ENCODE data around the gene KRTAP1-3.
"Not testable (repeated sequence)": the region's sequence is repeated elsewhere in the genome, so short reads cannot be mapped to it uniquely, and the experiment has no call there.

KRTAP1-3 gene

DNA sequence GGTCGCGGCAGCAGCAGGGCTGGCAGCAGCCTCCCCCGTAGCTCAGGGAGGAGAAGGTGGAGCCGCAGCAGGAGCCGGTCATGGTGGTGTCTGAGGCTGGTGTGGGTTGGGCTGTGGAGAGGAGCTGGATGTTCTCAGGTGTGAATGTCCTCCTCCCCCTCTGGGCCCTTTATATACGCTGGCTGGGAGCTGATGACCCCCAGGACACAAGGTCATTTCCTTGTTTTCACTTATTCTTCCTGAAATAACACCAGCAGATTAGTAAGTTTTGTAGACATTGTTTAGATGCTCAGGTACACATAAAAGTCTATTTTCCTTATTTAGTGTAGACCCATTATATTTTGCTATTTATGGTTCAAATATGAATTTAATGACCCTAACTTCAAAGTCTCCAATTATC is 20.5 kb upstream of the KRTAP1-3 start, which contains the start of gene KRTAP2-2:
TSS of gene KRTAP2-2 (minus strand) at position 101 of the 400 bp plus-strand sequence. CDS start at position 82, 19 bp downstream.
- H3K9me3 ChIP-seq (ENCODE audit: control insufficient read depth, low read length); H3K27me3 ChIP-seq (replicated peaks; ENCODE audit: control insufficient read depth, insufficient read depth, low read length, poor library complexity, severe bottlenecking); H3K36me3 ChIP-seq (ENCODE audit: control insufficient read depth, insufficient read depth, low read length); H3K27ac ChIP-seq (ENCODE audit: insufficient read depth, low read length, poor library complexity, severe bottlenecking); H3K4me1 ChIP-seq (ENCODE audit: control insufficient read depth, insufficient read depth, low read length, poor library complexity, severe bottlenecking); DNase-seq; H3K4me3 ChIP-seq (ENCODE audit: insufficient read depth, low read depth, low read length, poor library complexity, severe bottlenecking): not testable (repeated sequence)

DNA sequence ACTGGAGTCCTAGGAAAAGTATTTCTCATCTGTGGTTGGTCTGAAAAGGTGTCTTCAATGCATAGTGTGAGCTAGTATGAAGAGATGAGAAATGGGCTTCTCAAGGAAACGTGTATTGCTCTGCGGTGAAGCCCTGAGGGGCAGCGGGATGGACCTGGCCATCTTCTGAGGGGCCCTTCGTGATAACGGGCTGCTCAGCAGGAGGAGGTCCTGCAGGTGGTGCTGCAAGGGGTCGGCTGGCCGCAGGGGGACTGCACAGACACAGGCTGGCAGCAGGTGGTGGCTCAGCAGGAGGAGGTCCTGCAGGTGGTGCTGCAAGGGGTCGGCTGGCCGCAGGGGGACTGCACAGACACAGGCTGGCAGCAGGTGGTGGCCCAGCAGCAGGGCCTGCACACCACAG is 19.9 kb upstream of the KRTAP1-3 start:
- not testable (repeated sequence) for DNase-seq; H3K36me3 ChIP-seq (ENCODE audit: control insufficient read depth, insufficient read depth, low read length); H3K4me3 ChIP-seq (ENCODE audit: insufficient read depth, low read depth, low read length, poor library complexity, severe bottlenecking); H3K4me1 ChIP-seq (ENCODE audit: control insufficient read depth, insufficient read depth, low read length, poor library complexity, severe bottlenecking); H3K9me3 ChIP-seq (ENCODE audit: control insufficient read depth, low read length); H3K27ac ChIP-seq (ENCODE audit: insufficient read depth, low read length, poor library complexity, severe bottlenecking); H3K27me3 ChIP-seq (replicated peaks; ENCODE audit: control insufficient read depth, insufficient read depth, low read length, poor library complexity, severe bottlenecking)

DNA sequence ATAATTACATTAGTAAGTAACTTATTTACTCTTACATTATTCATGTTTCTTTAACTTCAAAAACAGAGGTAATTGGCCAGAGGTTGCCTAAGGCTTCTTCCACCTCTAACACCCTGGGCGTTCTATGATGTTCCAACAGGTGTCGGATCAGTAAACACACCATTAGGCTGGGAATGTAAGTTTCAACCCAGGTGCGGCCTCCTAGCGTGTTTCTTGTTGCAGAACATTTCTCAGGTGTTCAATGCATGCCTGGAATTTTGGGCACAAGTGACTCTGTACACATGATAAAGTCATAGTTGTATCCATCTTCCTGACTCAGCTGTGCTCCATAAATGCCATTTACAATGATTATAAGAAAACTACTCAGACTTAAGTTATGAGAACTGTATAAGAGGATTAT is 19.4 kb upstream of the KRTAP1-3 start:
- no peak overlapping the region for H3K4me3 ChIP-seq (ENCODE audit: insufficient read depth, low read depth, low read length, poor library complexity, severe bottlenecking)
- H3K27ac ChIP-seq (ENCODE audit: insufficient read depth, low read length, poor library complexity, severe bottlenecking), result no peak overlapping the region
- no peaks in the 10 kb centered on the region for H3K4me1 ChIP-seq (ENCODE audit: control insufficient read depth, insufficient read depth, low read length, poor library complexity, severe bottlenecking)
- no peak for DNase-seq
- no peaks in the 10 kb centered on the region for H3K9me3 ChIP-seq (ENCODE audit: control insufficient read depth, low read length)
- no peaks in the 10 kb centered on the region for H3K27me3 ChIP-seq (replicated peaks; ENCODE audit: control insufficient read depth, insufficient read depth, low read length, poor library complexity, severe bottlenecking)
- no peaks in the 10 kb centered on the region for H3K36me3 ChIP-seq (ENCODE audit: control insufficient read depth, insufficient read depth, low read length)

DNA sequence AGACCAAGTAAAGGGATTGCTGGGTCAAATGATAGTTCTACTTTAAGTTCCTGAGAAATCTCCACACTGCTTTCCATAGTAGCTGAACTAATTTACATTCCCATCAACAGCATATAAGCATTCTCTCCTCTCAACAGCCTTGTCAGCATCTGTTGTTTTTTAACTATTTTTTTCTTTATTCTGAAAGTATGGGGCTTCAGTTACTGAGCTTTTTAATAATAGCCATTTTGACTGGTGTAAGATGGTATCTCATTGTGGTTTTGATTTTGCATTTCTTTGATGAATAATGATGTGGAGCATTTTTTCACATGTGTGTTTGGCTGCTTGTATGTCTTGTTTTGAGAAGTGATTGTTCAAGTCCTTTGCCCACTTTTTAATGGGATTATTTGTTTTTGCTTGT is 17.9 kb upstream of the KRTAP1-3 start:
- no peaks in the 10 kb centered on the region for H3K36me3 ChIP-seq (ENCODE audit: control insufficient read depth, insufficient read depth, low read length)
- no peak for DNase-seq
- no peaks in the 10 kb centered on the region for H3K9me3 ChIP-seq (ENCODE audit: control insufficient read depth, low read length)
- H3K4me1 ChIP-seq (ENCODE audit: control insufficient read depth, insufficient read depth, low read length, poor library complexity, severe bottlenecking), result no peaks in the 10 kb centered on the region
- H3K27me3 ChIP-seq (replicated peaks; ENCODE audit: control insufficient read depth, insufficient read depth, low read length, poor library complexity, severe bottlenecking), result no peaks in the 10 kb centered on the region
- no peak overlapping the region for H3K4me3 ChIP-seq (ENCODE audit: insufficient read depth, low read depth, low read length, poor library complexity, severe bottlenecking)
- no peak overlapping the region for H3K27ac ChIP-seq (ENCODE audit: insufficient read depth, low read length, poor library complexity, severe bottlenecking)

DNA sequence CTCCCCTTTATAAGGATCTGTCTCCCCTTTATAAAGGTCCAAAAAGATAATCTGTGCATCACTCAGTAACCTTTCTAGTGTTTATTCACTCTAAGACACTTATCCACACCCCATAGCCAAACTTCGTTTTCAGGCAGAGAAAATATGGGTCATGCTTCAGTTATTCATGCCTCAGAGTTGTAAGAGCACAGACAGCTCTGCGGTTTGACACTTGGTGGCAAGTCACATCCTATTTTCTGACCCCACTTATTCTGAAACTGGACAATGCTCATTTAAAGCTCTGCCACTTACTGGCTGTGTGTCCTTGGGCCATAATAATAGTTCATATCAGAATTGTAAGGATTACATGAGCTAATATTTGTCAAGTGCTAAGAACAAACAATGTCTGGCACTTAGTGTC is 14.4 kb upstream of the KRTAP1-3 start:
- Histone ChIP-seq H3K36me3 (ENCODE audit: control insufficient read depth, insufficient read depth, low read length) (no peaks in the 10 kb centered on the region), H3K4me3 (ENCODE audit: insufficient read depth, low read depth, low read length, poor library complexity, severe bottlenecking) (no peak overlapping the region), H3K9me3 (ENCODE audit: control insufficient read depth, low read length) (no peaks in the 10 kb centered on the region), H3K4me1 (ENCODE audit: control insufficient read depth, insufficient read depth, low read length, poor library complexity, severe bottlenecking) (no peaks in the 10 kb centered on the region), H3K27ac (ENCODE audit: insufficient read depth, low read length, poor library complexity, severe bottlenecking) (no peak overlapping the region), H3K27me3 (replicated peaks; ENCODE audit: control insufficient read depth, insufficient read depth, low read length, poor library complexity, severe bottlenecking) (no peaks in the 10 kb centered on the region)
- no peak for DNase-seq

DNA sequence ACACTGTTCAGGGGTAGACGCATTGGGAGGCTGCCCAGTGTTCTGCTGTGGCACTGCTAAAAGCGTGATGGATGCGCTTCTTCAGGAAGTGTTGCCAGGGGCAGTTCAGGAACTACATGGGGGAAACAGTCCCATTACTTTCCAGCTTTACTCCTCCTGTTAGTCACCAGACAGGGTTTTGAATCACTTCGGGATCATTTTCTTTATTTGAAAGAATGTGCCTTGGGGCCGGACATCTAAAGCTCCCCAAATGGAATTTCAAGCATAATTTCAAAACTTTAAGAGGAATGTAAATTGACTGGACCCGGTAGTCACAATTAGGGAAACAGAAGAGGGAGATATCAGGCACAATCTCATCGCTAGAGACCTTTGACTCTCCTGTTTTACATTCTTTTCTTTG is 13.8 kb upstream of the KRTAP1-3 start:
- H3K27me3 ChIP-seq (replicated peaks; ENCODE audit: control insufficient read depth, insufficient read depth, low read length, poor library complexity, severe bottlenecking), result no peaks in the 10 kb centered on the region
- no peak overlapping the region for H3K4me3 ChIP-seq (ENCODE audit: insufficient read depth, low read depth, low read length, poor library complexity, severe bottlenecking)
- H3K4me1 ChIP-seq (ENCODE audit: control insufficient read depth, insufficient read depth, low read length, poor library complexity, severe bottlenecking), result no peaks in the 10 kb centered on the region
- no peak for DNase-seq
- H3K9me3 ChIP-seq (ENCODE audit: control insufficient read depth, low read length), result no peaks in the 10 kb centered on the region
- H3K36me3 ChIP-seq (ENCODE audit: control insufficient read depth, insufficient read depth, low read length), result no peaks in the 10 kb centered on the region
- H3K27ac ChIP-seq (ENCODE audit: insufficient read depth, low read length, poor library complexity, severe bottlenecking), result no peak overlapping the region

DNA sequence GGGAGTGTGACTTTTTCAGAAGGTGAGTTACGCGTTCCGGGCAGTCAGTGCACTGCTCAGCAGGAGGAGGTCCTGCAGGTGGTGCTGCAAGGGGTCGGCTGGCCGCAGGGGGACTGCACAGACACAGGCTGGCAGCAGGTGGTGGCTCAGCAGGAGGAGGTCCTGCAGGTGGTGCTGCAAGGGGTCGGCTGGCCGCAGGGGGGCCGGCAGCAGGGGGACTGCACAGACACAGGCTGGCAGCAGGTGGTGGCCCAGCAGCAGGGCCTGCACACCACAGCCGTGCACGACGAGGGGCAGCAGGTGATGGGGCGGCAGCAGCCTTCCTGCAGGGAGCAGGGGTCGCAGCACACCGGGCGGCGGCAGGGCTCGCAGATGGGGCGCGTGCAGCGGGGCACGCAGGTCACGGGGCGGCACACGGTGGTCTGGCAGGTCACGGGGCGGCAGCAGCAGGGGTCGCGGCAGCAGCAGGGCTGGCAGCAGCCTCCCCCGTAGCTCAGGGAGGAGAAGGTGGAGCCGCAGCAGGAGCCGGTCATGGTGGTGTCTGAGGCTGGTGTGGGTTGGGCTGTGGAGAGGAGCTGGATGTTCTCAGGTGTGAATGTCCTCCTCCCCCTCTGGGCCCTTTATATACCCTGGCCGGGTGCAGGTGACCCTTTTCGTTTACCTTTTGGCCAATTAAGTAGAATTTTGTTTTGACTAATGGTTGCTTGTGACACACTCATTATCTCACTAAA is 12.2 kb upstream of the KRTAP1-3 start, which contains the start of gene KRTAP2-1:
TSS of gene KRTAP2-1 (minus strand) at position 582 of the 731 bp plus-strand sequence. CDS start at position 533, 49 bp downstream.
- not testable (repeated sequence) for H3K36me3 ChIP-seq (ENCODE audit: control insufficient read depth, insufficient read depth, low read length); H3K4me3 ChIP-seq (ENCODE audit: insufficient read depth, low read depth, low read length, poor library complexity, severe bottlenecking); H3K4me1 ChIP-seq (ENCODE audit: control insufficient read depth, insufficient read depth, low read length, poor library complexity, severe bottlenecking); H3K9me3 ChIP-seq (ENCODE audit: control insufficient read depth, low read length); H3K27ac ChIP-seq (ENCODE audit: insufficient read depth, low read length, poor library complexity, severe bottlenecking); DNase-seq; H3K27me3 ChIP-seq (replicated peaks; ENCODE audit: control insufficient read depth, insufficient read depth, low read length, poor library complexity, severe bottlenecking)

DNA sequence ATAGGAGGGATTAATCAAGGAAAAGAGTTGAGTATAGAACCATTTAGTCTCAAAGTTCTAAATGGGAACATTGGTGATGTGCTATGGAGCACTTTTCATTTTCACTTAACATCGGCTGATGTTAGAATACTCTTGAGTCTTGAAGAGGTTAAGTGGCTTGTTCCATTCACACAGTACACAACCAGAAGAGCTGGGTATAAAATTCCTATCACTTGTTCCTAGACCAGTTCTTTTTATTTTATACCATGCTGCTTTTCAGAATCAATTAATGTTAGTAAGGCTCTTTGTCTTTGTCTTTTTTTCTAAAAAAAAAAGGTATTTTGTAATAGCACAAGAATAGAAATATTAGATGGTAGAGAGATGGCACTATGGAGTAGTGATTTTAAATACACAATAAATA is 8.3 kb upstream of the KRTAP1-3 start:
- no peaks in the 10 kb centered on the region for H3K9me3 ChIP-seq (ENCODE audit: control insufficient read depth, low read length)
- no peaks in the 10 kb centered on the region for H3K4me1 ChIP-seq (ENCODE audit: control insufficient read depth, insufficient read depth, low read length, poor library complexity, severe bottlenecking)
- no peak overlapping the region for H3K27ac ChIP-seq (ENCODE audit: insufficient read depth, low read length, poor library complexity, severe bottlenecking)
- no peaks in the 10 kb centered on the region for H3K36me3 ChIP-seq (ENCODE audit: control insufficient read depth, insufficient read depth, low read length)
- DNase-seq, result no peak
- no peaks in the 10 kb centered on the region for H3K27me3 ChIP-seq (replicated peaks; ENCODE audit: control insufficient read depth, insufficient read depth, low read length, poor library complexity, severe bottlenecking)
- H3K4me3 ChIP-seq (ENCODE audit: insufficient read depth, low read depth, low read length, poor library complexity, severe bottlenecking), result no peak overlapping the region

DNA sequence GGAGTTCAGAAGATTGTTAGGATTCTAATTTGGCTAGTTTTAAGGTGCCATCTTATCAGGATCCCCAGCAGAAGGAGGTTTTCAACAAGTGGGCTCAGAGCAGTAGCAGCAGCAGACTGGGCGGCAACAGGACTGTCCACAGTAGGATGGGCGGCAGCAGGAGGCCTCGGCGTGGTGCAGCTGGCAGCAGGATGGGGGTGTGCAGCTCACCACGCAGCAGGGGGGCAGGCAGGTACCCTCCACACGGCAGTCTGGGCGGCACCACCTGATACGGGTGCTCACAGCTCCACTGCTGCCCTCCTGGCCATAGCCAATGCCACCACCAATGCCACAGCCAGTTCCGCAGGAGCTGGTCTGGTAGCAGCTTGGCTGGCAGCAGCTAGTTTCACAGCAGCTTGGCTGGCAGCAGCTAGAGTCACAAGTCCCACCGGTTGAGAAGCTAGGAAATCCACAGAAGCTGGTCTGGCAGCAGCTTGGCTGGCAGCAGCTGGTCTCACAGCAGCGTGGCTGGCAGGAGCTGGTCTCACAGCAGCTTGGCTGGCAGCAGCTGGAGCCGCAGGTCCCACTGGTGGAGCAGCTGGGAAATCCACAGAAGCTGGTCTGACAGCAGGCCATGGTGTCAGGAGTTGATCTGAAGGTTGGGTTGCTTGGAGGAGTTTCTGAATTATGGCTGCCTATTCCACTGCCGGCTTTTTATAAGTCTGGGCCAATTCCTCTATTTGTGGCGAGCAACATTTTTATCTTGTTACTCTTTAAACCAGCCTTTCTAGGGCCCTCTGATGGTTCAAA is 6.3 kb upstream of the KRTAP1-3 start, which contains the start of gene KRTAP1-1:
TSS of gene KRTAP1-1 (minus strand) at position 668 of the 789 bp plus-strand sequence. CDS start at position 615, 53 bp downstream.
- H3K36me3 ChIP-seq (ENCODE audit: control insufficient read depth, insufficient read depth, low read length); H3K27ac ChIP-seq (ENCODE audit: insufficient read depth, low read length, poor library complexity, severe bottlenecking); H3K4me3 ChIP-seq (ENCODE audit: insufficient read depth, low read depth, low read length, poor library complexity, severe bottlenecking); H3K27me3 ChIP-seq (replicated peaks; ENCODE audit: control insufficient read depth, insufficient read depth, low read length, poor library complexity, severe bottlenecking); H3K9me3 ChIP-seq (ENCODE audit: control insufficient read depth, low read length); H3K4me1 ChIP-seq (ENCODE audit: control insufficient read depth, insufficient read depth, low read length, poor library complexity, severe bottlenecking); DNase-seq: not testable (repeated sequence)

DNA sequence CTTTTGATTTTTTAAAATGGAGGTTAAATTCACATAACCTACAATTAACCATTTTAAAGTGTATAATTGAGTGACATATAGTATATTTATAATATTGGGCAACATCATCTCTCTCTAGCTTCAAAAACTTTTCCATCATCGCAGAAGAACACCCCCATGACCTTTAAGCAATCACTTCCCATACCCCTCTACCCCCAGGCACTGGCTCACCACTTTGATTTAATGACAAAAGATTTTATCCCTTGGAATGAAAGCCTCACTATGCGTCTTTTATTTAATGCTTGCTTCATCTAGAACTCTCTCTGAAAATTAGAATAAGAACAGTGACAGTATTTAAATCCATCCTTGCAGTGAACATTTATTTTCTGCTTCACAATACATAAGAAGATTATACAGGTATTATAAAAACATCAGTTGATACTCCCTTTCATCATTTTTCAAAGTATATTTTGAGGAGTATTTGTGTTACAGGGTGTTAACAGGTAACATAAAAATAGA is 3.2 kb upstream of the KRTAP1-3 start:
- no peaks in the 10 kb centered on the region for H3K9me3 ChIP-seq (ENCODE audit: control insufficient read depth, low read length)
- no peak overlapping the region for H3K27ac ChIP-seq (ENCODE audit: insufficient read depth, low read length, poor library complexity, severe bottlenecking)
- H3K27me3 ChIP-seq (replicated peaks; ENCODE audit: control insufficient read depth, insufficient read depth, low read length, poor library complexity, severe bottlenecking), result no peaks in the 10 kb centered on the region
- no peaks in the 10 kb centered on the region for H3K4me1 ChIP-seq (ENCODE audit: control insufficient read depth, insufficient read depth, low read length, poor library complexity, severe bottlenecking)
- H3K36me3 ChIP-seq (ENCODE audit: control insufficient read depth, insufficient read depth, low read length), result no peaks in the 10 kb centered on the region
- H3K4me3 ChIP-seq (ENCODE audit: insufficient read depth, low read depth, low read length, poor library complexity, severe bottlenecking), result no peak overlapping the region
- no peak for DNase-seq

Data from effector memory CD4-positive, alpha-beta T cell (primary cell).